Karpas-422 (cell line): ENCODE results near the gene MBTPS1. TPM values are rescaled to one million over a fixed set of nuclear protein-coding genes. Genes with fewer than 3 reads are reported as not detected.

Source experiments
- DNase-seq: peaks from one replicate; pipeline ENCODE4 v3.0.0-alpha.2; 2015
- H2AFZ ChIP-seq: fragments of 200-600 bp; sonication (generic); 2 replicates; pipeline ENCODE4 v1.6.1; 2014; ENCODE audit warnings: antibody characterized with exemption, low read length, mixed read lengths
- H3K27ac ChIP-seq: fragments of 200-600 bp; sonication (generic); 2 replicates; pipeline ENCODE4 v1.5.1; 2014; ENCODE audit warnings: mild to moderate bottlenecking, low read length, moderate library complexity
- H3K27me3 ChIP-seq: fragments of 200-600 bp; sonication (generic); 2 replicates; pipeline ENCODE4 v1.6.1; 2014; ENCODE audit warnings: low read length, mixed read lengths
- H3K36me3 ChIP-seq: fragments of 200-600 bp; sonication (generic); 2 replicates; pipeline ENCODE4 v1.6.1; 2014; ENCODE audit warnings: low read length, mixed read lengths; ENCODE audit not compliant: insufficient read depth
- H3K4me1 ChIP-seq: fragments of 200-600 bp; sonication (generic); 2 replicates; pipeline ENCODE4 v1.6.1; 2014; ENCODE audit warnings: mild to moderate bottlenecking, low read length, mixed read lengths
- H3K4me2 ChIP-seq: fragments of 200-600 bp; sonication (generic); 2 replicates; pipeline ENCODE4 v1.6.1; 2014; ENCODE audit warnings: low read length, low read depth, mild to moderate bottlenecking; ENCODE audit not compliant: poor library complexity, severe bottlenecking
- H3K4me3 ChIP-seq: fragments of 200-600 bp; sonication (generic); 2 replicates; pipeline ENCODE4 v1.5.1; 2014; ENCODE audit warnings: mild to moderate bottlenecking, antibody characterized with exemption, low read length, mixed read lengths
- H3K79me2 ChIP-seq: fragments of 200-600 bp; sonication (generic); 2 replicates; pipeline ENCODE4 v1.6.1; 2014; ENCODE audit warnings: mild to moderate bottlenecking, low read length, mixed read lengths
- H3K9ac ChIP-seq: fragments of 200-600 bp; sonication (generic); 2 replicates; pipeline ENCODE4 v1.6.0; 2014; ENCODE audit warnings: low read length
- H3K9me2 ChIP-seq: fragments of 200-600 bp; sonication (generic), shearing (Covaris generic); replicated peaks from 2 replicates; pipeline ENCODE4 v1.6.0; 2014; ENCODE audit warnings: mild to moderate bottlenecking, low read length, moderate library complexity; ENCODE audit not compliant: insufficient read depth
- H3K9me3 ChIP-seq: fragments of 300-700, 200-600 bp; sonication (generic); 2 replicates; pipeline ENCODE4 v1.6.1; 2014; ENCODE audit warnings: low read length, mixed read lengths
- H4K20me1 ChIP-seq: fragments of 200-600 bp; sonication (generic); 2 replicates; pipeline ENCODE4 v1.6.1; 2014; ENCODE audit warnings: mild to moderate bottlenecking, antibody characterized with exemption, low read length, low read depth; ENCODE audit not compliant: insufficient read depth
- total RNA-seq: library from RNA; depleted of rRNA; stranded (reverse); fragments of >200 nt; shearing (Covaris generic); gene quantifications from 2 replicates; pipeline ENCODE4 v1.2.3, GENCODE V29; 2014; ENCODE audit warnings: low replicate concordance

Gene MBTPS1
- total RNA-seq, 1 experiment from 2014 or later = 80.9 TPM

DNA sequence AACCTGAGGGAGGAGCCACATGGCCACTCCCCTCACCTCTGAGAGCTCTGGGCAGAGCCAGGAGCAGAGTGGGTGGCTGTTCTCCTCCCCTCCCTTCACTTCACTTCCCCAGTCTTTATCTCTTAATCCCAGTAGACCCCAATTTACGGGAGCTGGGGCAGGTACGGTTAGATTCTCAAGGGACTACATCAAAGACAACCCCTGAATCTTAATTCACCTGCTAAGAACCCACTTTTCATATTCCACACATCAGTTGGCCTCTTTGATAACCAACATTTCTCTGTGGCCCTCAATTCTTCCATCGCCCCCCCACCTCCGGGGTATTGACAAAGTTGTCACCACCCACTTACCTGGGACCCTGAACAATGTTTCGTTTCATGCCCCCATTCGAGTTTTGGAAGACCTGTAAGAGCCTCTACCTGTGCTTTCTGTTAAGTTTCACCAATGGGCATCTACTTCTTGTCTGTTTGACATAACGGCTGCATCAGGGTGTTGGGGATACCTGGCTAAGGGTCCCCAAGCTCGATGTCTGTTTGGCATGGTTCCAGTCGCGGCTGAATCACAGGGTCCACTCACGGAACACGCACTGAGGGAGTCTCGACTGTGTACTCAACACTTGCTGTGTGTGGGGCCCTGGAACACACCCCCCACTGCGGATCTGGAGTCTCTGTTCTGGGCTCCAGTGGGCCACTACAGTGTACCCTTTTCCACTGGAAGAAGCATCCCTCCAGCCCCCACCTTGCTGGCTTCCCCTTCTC, 102.0 kb downstream of the MBTPS1 start:
- peak overlapping the region; percentile 16 for H3K4me2 ChIP-seq
- no peak overlapping the region for H2AFZ ChIP-seq
- peaks cover 6% of the 10 kb centered on the region; the same call in 1 of the 2 replicates for H3K4me1 ChIP-seq
- H3K27ac ChIP-seq = no peak overlapping the region
- no peaks in the 10 kb centered on the region for H3K9me2 ChIP-seq
- H3K4me3 ChIP-seq = no peak overlapping the region
- no peak overlapping the region for H3K9ac ChIP-seq
- H4K20me1 ChIP-seq = no peaks in the 10 kb centered on the region
- H3K9me3 ChIP-seq = no peaks in the 10 kb centered on the region
- no peaks in the 10 kb centered on the region for H3K27me3 ChIP-seq
- H3K36me3 ChIP-seq = no peaks in the 10 kb centered on the region
- no peaks in the 10 kb centered on the region for H3K79me2 ChIP-seq
- no peak for DNase-seq

DNA sequence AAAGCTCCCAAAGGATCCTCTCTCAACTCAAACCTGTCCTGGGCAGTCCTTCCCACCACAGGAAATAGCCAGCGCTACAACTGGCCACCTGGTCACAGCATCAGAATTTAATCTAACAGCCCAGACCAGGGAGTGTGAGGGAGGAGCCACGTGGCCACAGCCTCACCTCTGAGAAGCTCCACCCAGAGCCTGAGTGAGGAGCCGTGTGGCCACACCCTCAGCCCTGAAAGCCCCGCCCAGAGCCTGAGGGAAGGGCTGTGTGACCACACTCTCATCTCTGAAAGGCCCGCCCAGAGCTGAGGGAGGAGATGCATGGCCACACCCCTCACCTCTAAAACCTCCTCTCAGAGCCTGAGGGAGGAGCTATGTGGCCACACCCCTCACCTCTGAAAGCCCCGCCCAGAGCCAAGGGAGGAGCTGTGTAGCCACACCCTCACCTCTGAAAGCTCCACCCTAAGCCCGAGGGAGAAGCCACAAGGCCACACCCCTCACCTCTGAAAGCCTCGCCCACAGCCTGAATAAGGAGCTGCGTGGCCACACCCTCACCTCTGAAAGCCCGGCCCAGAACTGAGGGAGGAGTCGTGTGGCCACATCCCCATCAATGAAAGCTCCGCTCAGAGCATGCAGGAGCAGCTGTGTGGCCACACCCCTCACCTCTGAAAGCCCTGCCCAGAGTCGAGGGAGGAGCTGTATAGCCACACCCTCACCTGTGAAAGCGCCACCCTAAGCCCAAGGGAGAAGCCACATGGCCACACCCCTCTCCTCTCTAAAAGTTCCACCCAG, 102.8 kb downstream of the MBTPS1 start:
- Histone ChIP-seq H3K27me3 (no peaks in the 10 kb centered on the region), H3K9me2 (no peaks in the 10 kb centered on the region), H3K27ac (no peak overlapping the region), H3K79me2 (no peaks in the 10 kb centered on the region), H4K20me1 (no peaks in the 10 kb centered on the region), H3K9me3 (no peaks in the 10 kb centered on the region), H3K4me3 (no peak overlapping the region), H2AFZ (no peak overlapping the region), H3K4me2 (no peak overlapping the region), H3K9ac (no peak overlapping the region), H3K4me1 (peaks cover 6% of the 10 kb centered on the region; the same call in 1 of the 2 replicates), H3K36me3 (no peaks in the 10 kb centered on the region)
- peak; percentile 99 for DNase-seq

DNA sequence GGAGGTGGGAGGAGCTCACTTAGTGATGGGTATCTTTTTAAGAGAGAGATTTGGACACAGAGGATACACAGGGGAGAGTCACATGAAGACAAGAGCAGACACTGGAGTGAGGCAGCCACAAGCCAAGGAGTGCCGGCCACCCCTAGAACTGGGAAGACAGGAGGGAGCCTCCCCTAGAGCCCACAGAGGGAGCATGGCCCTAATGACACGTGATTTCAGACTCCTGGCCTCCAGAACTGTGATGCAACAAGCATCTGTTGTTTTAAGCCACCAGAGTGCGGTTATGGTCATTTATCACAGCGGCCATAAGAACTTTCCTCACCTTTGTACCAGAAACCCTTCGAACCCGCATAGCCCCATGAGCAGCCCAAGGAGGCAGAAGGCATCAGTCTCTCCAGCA, 107.5 kb downstream of the MBTPS1 start:
- Histone ChIP-seq H3K9me3 (no peaks in the 10 kb centered on the region), H3K27ac (no peak overlapping the region), H3K9ac (no peak overlapping the region), H3K27me3 (no peaks in the 10 kb centered on the region), H3K4me3 (no peak overlapping the region), H3K36me3 (no peaks in the 10 kb centered on the region), H4K20me1 (no peaks in the 10 kb centered on the region; the same call in 1 of the 2 replicates), H3K4me2 (no peak overlapping the region), H3K4me1 (no peaks in the 10 kb centered on the region), H2AFZ (no peak overlapping the region), H3K79me2 (no peaks in the 10 kb centered on the region), H3K9me2 (no peaks in the 10 kb centered on the region)
- no peak for DNase-seq

DNA sequence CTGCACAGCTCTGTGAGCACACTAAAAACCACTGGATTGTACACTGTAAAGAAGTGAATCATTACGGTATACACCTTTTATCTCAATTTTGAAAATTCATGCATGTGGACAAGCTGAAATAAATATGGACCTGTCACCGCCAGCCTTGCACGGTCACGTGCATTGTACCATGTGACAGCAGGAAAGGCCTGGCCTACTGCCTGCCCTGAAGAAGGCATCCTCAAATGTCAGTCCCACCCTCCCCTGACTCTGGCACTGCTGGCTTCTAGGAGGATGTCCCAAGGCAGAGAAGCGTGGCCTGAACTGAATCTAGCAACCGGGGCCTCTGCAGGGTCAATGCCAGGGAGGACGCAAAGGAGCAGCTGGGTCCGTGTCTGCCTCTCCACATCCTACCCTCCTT, 108.8 kb downstream of the MBTPS1 start:
- DNase-seq = no peak
- Histone ChIP-seq H2AFZ (no peak overlapping the region), H3K27me3 (no peaks in the 10 kb centered on the region), H4K20me1 (no peaks in the 10 kb centered on the region; the same call in 1 of the 2 replicates), H3K79me2 (no peaks in the 10 kb centered on the region), H3K9me3 (no peaks in the 10 kb centered on the region), H3K36me3 (no peaks in the 10 kb centered on the region), H3K4me3 (no peak overlapping the region), H3K9ac (no peak overlapping the region), H3K4me2 (no peak overlapping the region), H3K4me1 (no peaks in the 10 kb centered on the region), H3K9me2 (no peaks in the 10 kb centered on the region), H3K27ac (no peak overlapping the region)

DNA sequence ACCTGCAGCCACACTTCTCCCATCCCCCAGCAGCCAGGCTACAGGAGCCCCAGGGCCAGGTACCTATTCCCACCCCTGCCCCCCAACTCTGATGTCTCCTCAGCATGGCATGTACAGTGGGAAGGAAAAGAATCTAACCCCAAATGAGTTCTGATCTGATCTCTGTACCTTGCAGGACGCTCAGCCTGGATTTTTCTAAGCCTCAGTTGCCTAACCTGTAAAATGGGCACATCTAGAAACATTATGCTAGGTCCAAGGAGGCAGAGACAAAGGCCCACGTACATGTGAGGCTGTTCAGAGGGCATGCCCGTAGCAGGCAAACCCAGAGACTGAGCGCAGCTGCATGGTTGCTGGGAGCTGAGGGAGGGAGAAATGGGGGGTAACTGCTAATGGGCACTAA, 109.2 kb downstream of the MBTPS1 start:
- H3K36me3 ChIP-seq = no peaks in the 10 kb centered on the region
- DNase-seq = no peak
- no peak overlapping the region for H3K4me3 ChIP-seq
- H3K9me3 ChIP-seq = no peaks in the 10 kb centered on the region
- no peaks in the 10 kb centered on the region for H3K27me3 ChIP-seq
- H3K9ac ChIP-seq = no peak overlapping the region
- H3K4me2 ChIP-seq = no peak overlapping the region
- H3K27ac ChIP-seq = no peak overlapping the region
- H3K9me2 ChIP-seq = no peaks in the 10 kb centered on the region
- no peaks in the 10 kb centered on the region for H3K79me2 ChIP-seq
- no peaks in the 10 kb centered on the region; the same call in 1 of the 2 replicates for H4K20me1 ChIP-seq
- no peak overlapping the region for H2AFZ ChIP-seq
- no peaks in the 10 kb centered on the region for H3K4me1 ChIP-seq

DNA sequence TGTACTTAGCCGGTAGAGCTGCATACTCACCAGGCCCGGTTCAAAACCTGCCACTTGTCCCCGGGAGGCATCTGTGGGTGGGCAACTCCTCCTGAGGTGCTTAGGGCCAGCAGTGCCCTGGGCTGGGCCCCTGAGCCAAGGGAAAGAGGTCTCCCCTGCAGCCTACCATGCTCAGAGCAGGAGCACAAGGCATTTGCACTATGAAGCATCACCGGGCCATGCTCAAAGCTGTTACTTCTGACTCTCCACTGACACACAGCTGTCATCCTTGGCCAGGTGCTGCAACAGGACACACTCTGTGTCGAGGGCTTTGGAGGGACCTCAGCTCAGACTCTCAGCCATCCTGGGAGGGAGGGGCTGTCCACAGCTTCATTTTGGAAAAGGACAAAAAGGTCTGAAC, 111.4 kb downstream of the MBTPS1 start:
- Histone ChIP-seq H3K4me3 (no peak overlapping the region), H3K9me3 (no peaks in the 10 kb centered on the region), H4K20me1 (no peaks in the 10 kb centered on the region; the same call in 1 of the 2 replicates), H3K27me3 (no peaks in the 10 kb centered on the region), H3K79me2 (no peaks in the 10 kb centered on the region), H3K9ac (no peak overlapping the region), H3K9me2 (no peaks in the 10 kb centered on the region), H3K4me1 (no peaks in the 10 kb centered on the region), H3K4me2 (no peak overlapping the region), H3K36me3 (no peaks in the 10 kb centered on the region), H2AFZ (no peak overlapping the region), H3K27ac (no peak overlapping the region)
- DNase-seq = no peak

DNA sequence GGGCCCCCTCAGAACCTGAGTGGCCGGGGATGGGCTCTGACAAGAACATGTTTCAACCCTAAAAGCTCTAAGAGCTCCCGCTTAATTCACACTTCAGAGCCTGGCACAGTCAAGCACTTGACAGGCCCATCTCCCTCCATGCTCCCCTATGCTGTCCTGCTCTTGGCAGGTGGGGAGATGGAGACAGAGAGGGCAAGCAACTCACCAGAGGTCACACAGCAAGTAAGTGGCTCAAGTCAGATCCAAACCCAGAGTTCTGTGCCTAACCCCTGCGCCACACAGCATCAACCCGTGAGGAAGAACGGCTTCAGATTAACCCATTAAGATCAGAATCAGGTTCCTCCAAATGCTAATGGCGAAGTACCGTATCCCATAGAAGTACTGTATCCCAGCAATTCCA, 112.3 kb downstream of the MBTPS1 start:
- Histone ChIP-seq H3K9ac (no peak overlapping the region), H3K9me2 (no peaks in the 10 kb centered on the region)

More for the DNA sequence above, 112.3 kb downstream of the MBTPS1 start:
- no peaks in the 10 kb centered on the region for H3K36me3 ChIP-seq
- H3K27me3 ChIP-seq = no peaks in the 10 kb centered on the region
- H2AFZ ChIP-seq = no peak overlapping the region
- H3K27ac ChIP-seq = no peak overlapping the region
- no peaks in the 10 kb centered on the region for H3K79me2 ChIP-seq
- no peaks in the 10 kb centered on the region for H3K9me3 ChIP-seq
- H4K20me1 ChIP-seq = no peaks in the 10 kb centered on the region; the same call in 1 of the 2 replicates
- no peak for DNase-seq
- H3K4me1 ChIP-seq = no peaks in the 10 kb centered on the region
- no peak overlapping the region for H3K4me2 ChIP-seq
- H3K4me3 ChIP-seq = no peak overlapping the region
